ENCODE measurements around the gene TAF6. TPM values are rescaled to one million over a fixed set of nuclear protein-coding genes. Genes with fewer than 3 reads are reported as not detected.

The TAF6 gene
- total and polyA plus RNA-seq, 9 of the 15 experiments (the other 6 are each of a cell fraction or from before 2014, with no cell fraction given) = 0.78 to 78.7 (median 21.3) TPM

GRCh38 chr7:100157334-100158228 lies 38.4 kb upstream of the TAF6 start (continued):
- TF ChIP-seq, protein P1, sequence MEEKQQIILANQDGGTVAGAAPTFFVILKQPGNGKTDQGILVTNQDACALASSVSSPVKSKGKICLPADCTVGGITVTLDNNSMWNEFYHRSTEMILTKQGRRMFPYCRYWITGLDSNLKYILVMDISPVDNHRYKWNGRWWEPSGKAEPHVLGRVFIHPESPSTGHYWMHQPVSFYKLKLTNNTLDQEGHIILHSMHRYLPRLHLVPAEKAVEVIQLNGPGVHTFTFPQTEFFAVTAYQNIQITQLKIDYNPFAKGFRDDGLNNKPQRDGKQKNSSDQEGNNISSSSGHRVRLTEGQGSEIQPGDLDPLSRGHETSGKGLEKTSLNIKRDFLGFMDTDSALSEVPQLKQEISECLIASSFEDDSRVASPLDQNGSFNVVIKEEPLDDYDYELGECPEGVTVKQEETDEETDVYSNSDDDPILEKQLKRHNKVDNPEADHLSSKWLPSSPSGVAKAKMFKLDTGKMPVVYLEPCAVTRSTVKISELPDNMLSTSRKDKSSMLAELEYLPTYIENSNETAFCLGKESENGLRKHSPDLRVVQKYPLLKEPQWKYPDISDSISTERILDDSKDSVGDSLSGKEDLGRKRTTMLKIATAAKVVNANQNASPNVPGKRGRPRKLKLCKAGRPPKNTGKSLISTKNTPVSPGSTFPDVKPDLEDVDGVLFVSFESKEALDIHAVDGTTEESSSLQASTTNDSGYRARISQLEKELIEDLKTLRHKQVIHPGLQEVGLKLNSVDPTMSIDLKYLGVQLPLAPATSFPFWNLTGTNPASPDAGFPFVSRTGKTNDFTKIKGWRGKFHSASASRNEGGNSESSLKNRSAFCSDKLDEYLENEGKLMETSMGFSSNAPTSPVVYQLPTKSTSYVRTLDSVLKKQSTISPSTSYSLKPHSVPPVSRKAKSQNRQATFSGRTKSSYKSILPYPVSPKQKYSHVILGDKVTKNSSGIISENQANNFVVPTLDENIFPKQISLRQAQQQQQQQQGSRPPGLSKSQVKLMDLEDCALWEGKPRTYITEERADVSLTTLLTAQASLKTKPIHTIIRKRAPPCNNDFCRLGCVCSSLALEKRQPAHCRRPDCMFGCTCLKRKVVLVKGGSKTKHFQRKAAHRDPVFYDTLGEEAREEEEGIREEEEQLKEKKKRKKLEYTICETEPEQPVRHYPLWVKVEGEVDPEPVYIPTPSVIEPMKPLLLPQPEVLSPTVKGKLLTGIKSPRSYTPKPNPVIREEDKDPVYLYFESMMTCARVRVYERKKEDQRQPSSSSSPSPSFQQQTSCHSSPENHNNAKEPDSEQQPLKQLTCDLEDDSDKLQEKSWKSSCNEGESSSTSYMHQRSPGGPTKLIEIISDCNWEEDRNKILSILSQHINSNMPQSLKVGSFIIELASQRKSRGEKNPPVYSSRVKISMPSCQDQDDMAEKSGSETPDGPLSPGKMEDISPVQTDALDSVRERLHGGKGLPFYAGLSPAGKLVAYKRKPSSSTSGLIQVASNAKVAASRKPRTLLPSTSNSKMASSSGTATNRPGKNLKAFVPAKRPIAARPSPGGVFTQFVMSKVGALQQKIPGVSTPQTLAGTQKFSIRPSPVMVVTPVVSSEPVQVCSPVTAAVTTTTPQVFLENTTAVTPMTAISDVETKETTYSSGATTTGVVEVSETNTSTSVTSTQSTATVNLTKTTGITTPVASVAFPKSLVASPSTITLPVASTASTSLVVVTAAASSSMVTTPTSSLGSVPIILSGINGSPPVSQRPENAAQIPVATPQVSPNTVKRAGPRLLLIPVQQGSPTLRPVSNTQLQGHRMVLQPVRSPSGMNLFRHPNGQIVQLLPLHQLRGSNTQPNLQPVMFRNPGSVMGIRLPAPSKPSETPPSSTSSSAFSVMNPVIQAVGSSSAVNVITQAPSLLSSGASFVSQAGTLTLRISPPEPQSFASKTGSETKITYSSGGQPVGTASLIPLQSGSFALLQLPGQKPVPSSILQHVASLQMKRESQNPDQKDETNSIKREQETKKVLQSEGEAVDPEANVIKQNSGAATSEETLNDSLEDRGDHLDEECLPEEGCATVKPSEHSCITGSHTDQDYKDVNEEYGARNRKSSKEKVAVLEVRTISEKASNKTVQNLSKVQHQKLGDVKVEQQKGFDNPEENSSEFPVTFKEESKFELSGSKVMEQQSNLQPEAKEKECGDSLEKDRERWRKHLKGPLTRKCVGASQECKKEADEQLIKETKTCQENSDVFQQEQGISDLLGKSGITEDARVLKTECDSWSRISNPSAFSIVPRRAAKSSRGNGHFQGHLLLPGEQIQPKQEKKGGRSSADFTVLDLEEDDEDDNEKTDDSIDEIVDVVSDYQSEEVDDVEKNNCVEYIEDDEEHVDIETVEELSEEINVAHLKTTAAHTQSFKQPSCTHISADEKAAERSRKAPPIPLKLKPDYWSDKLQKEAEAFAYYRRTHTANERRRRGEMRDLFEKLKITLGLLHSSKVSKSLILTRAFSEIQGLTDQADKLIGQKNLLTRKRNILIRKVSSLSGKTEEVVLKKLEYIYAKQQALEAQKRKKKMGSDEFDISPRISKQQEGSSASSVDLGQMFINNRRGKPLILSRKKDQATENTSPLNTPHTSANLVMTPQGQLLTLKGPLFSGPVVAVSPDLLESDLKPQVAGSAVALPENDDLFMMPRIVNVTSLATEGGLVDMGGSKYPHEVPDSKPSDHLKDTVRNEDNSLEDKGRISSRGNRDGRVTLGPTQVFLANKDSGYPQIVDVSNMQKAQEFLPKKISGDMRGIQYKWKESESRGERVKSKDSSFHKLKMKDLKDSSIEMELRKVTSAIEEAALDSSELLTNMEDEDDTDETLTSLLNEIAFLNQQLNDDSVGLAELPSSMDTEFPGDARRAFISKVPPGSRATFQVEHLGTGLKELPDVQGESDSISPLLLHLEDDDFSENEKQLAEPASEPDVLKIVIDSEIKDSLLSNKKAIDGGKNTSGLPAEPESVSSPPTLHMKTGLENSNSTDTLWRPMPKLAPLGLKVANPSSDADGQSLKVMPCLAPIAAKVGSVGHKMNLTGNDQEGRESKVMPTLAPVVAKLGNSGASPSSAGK (IDR thresholded peaks at IDR 0.05) = no peak; the same call in 1 of the 2 replicates
- TF ChIP-seq ZNF23 (CRISPR knock-in tag; IDR thresholded peaks at IDR 0.05) (no peak), DPF2 (IDR thresholded peaks at IDR 0.05) (peak; percentile 88), TRIM24 (IDR thresholded peaks at IDR 0.05) (no peak), TFAP4 (CRISPR knock-in tag; IDR thresholded peaks at IDR 0.05; ENCODE audit: borderline replicate concordance) (peak; percentile 52), ZNF764 (CRISPR knock-in tag; IDR thresholded peaks at IDR 0.05; ENCODE audit: low read depth) (no peak), SPI1 (IDR thresholded peaks at IDR 0.05; ENCODE audit: borderline replicate concordance, low read depth, low read length) (no peak), MAFK (IDR thresholded peaks at IDR 0.05; ENCODE audit: low read length) (no peak), KLF6 (CRISPR knock-in tag; IDR thresholded peaks at IDR 0.05; ENCODE audit: borderline replicate concordance) (no peak), BCL6 (CRISPR knock-in tag; IDR thresholded peaks at IDR 0.05) (no peak), ZNF124 (CRISPR knock-in tag; IDR thresholded peaks at IDR 0.05) (no peak), TSC22D4 (tag; IDR thresholded peaks at IDR 0.05) (no peak), DNMT1 (IDR thresholded peaks at IDR 0.05) (no peak)
- TF ChIP-seq, protein P2, sequence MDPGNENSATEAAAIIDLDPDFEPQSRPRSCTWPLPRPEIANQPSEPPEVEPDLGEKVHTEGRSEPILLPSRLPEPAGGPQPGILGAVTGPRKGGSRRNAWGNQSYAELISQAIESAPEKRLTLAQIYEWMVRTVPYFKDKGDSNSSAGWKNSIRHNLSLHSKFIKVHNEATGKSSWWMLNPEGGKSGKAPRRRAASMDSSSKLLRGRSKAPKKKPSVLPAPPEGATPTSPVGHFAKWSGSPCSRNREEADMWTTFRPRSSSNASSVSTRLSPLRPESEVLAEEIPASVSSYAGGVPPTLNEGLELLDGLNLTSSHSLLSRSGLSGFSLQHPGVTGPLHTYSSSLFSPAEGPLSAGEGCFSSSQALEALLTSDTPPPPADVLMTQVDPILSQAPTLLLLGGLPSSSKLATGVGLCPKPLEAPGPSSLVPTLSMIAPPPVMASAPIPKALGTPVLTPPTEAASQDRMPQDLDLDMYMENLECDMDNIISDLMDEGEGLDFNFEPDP (CRISPR knock-in tag; IDR thresholded peaks at IDR 0.05) = peak; percentile 72; the same call in 1 of the 2 replicates

Data from K562 (cell line).